Brain microvascular endothelial cell (primary cell): Measurements from ENCODE around the gene LRRC56.

ENCODE experiments used
- DNase-seq: peaks from one replicate; pipeline ENCODE4 v3.0.0-alpha.2; 2020
- H3K27ac ChIP-seq: fragments of 250-450 bp; sonication (Bioruptor Pico); 2 replicates; pipeline ENCODE4 v1.5.1; 2020; ENCODE audit warnings: mild to moderate bottlenecking, moderate library complexity
- H3K27me3 ChIP-seq: fragments of 250-450 bp; sonication (Bioruptor Pico); replicated peaks from 2 replicates; pipeline ENCODE4 v1.5.1; 2020; ENCODE audit warnings: mild to moderate bottlenecking
- H3K36me3 ChIP-seq: fragments of 250-450 bp; sonication (Bioruptor Pico); replicated peaks from 2 replicates; pipeline ENCODE4 v1.5.1; 2020; ENCODE audit warnings: mild to moderate bottlenecking
- H3K4me3 ChIP-seq: 2 replicates; pipeline ENCODE4 v1.5.1; 2011; ENCODE audit warnings: low read depth, mild to moderate bottlenecking, control low read depth, low read length, moderate library complexity
- in situ Hi-C: cut with HindIII; loops from 2 replicates; pipeline ENCODE4 v1.10.0; 2017; ENCODE audit warnings: low sequenced_read_pairs, low pct_ligation_motif_present
- TF ChIP-seq, protein P1 (sequence below): IDR thresholded peaks from 2 replicates; pipeline ENCODE4 v1.5.1; 2011; ENCODE audit warnings: low read depth, mild to moderate bottlenecking, moderate library complexity, low read length, control low read depth, inconsistent platforms; ENCODE audit errors: missing control alignments

Gene LRRC56

DNA sequence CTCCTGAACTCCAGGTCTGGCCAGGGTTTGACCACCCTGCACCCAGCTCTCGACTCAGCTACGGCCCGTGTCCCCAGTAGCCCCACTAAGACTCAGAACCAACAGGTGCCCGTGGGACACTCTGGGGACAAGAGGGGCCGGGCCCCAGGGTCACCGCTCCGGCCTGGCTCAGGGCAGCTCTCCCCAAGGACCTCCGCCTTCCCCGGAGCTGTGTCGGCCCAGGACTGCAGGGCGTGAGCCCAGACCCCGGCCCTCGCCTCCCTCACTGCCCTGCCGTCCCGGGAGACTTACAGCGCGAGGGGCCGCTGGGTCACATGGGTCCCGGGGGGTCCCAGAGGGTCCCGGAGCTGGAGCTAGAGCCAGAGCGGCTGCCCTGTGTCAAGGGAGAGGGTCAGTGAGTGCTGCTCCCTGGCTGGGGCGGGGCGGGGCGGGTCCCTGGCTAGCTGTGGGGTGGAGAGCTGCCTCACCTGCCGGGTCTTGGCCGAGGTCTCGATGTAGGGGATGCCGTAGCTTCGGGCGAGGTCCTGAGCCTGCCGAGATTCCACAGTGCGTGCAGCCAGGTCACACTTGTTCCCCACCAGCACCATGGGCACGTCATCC is 4.2 kb upstream of the LRRC56 start:
- H3K4me3 ChIP-seq: no peak overlapping the region
- in situ Hi-C loops: no loop called here
- no peak for DNase-seq
- no peaks in the 10 kb centered on the region for H3K27me3 ChIP-seq
- no peak overlapping the region for H3K27ac ChIP-seq
- TF ChIP-seq, protein P1, sequence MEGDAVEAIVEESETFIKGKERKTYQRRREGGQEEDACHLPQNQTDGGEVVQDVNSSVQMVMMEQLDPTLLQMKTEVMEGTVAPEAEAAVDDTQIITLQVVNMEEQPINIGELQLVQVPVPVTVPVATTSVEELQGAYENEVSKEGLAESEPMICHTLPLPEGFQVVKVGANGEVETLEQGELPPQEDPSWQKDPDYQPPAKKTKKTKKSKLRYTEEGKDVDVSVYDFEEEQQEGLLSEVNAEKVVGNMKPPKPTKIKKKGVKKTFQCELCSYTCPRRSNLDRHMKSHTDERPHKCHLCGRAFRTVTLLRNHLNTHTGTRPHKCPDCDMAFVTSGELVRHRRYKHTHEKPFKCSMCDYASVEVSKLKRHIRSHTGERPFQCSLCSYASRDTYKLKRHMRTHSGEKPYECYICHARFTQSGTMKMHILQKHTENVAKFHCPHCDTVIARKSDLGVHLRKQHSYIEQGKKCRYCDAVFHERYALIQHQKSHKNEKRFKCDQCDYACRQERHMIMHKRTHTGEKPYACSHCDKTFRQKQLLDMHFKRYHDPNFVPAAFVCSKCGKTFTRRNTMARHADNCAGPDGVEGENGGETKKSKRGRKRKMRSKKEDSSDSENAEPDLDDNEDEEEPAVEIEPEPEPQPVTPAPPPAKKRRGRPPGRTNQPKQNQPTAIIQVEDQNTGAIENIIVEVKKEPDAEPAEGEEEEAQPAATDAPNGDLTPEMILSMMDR: no peak
- H3K36me3 ChIP-seq: peaks cover 23% of the 10 kb centered on the region

DNA sequence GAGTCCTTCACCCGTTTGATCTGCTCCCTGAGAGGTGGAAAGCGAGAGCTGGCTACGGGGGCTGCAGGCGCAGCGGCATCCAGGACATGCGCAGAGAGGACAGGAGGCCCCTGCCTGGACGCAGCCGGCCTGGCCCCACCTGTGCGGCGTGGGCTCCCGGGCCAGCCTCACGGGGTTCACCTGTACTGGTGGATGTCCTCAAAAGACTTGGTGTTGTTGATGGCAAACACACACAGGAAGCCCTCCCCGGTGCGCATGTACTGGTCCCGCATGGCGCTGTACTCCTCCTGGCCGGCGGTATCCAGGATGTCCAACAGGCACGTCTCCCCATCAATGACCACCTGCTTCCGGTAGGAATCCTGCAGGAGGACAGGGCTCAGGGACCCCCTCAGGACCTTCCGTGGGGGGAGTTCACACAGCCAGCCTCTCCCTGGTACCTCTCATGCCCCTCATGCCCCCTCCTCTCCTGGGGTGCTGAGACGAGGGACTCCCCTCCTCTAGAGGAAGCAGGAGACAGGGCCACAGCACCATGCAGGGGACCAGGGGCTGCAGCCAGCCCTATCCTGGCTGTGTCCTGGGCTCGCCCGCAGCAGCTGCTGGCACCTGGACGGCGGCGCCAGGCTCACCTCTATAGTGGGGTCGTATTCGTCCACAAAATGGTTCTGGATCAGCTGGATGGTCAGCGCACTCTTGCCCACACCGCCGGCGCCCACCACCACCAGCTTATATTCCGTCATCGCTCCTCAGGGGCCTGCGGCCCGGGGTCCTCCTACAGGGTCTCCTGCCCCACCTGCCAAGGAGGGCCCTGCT is 3.5 kb upstream of the LRRC56 start:
- no peak overlapping the region for H3K27ac ChIP-seq
- in situ Hi-C loops: no loop called here
- DNase-seq: no peak
- no peaks in the 10 kb centered on the region for H3K27me3 ChIP-seq
- TF ChIP-seq, protein P1: no peak
- H3K4me3 ChIP-seq: peak overlapping the region; percentile 73
- H3K36me3 ChIP-seq: peaks cover 23% of the 10 kb centered on the region

DNA sequence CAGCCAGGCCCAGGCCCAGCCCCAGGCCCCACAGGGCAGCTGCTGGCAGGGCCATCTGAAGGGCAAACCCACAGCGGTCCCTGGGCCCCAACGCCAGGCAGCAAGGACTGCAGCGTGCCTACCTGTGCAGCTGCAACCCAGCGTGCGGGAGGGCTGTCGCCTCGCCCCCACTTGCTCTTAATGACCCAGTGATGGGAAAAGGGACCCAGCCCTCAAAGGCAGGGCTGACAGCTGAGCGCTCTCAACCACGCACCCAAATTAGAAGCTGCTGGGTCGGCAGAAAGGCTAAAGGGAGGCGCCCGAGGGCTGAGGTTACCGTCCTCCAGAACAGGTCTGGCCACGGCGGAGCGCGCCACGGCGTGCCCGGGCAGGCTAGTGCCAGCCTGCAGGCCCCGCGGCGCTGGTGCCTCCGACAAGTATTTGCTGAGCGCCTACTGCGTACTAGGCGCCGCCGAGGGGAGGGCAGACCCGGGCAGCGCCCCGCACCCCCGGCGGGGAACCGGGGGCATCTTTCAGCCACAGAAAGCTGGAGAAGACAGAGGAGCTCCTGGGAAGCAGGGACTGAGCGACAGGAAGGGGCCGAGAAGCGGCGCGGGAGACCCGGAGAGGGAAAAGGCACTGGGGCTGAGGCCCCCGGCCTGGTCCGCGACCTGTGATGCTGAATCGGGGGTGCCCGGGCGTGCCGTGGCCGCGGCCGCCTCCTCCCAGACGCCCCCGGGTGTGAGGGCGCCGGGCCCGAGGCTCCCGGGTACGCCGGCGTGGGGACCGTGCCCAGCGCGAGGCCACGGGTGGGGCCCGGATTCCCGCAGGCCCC is 2.7 kb upstream of the LRRC56 start:
- TF ChIP-seq, protein P1: no peak
- no peak for DNase-seq
- in situ Hi-C loops: no loop called here
- H3K27me3 ChIP-seq: no peaks in the 10 kb centered on the region
- H3K36me3 ChIP-seq: peaks cover 23% of the 10 kb centered on the region
- no peak overlapping the region for H3K27ac ChIP-seq
- H3K4me3 ChIP-seq: peak overlapping the region; percentile 73

DNA sequence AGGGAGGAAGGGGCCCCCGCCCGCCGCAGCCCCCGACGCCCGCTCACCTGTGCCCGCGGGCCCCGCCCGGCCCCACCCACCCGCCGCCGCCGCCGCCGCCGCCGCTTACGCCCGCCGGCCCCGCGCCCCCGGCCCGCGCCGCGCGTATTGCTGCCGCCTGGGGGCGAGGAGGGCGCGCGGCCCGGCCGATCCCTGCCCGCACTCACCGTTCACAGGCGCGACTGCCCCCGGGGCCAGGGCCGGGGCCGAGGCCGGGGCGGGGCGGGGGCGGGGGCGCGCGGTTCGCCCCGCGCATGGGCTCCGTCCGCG is 2.2 kb upstream of the LRRC56 start:
- in situ Hi-C loops: no loop called here
- no peak overlapping the region for H3K27ac ChIP-seq

DNA sequence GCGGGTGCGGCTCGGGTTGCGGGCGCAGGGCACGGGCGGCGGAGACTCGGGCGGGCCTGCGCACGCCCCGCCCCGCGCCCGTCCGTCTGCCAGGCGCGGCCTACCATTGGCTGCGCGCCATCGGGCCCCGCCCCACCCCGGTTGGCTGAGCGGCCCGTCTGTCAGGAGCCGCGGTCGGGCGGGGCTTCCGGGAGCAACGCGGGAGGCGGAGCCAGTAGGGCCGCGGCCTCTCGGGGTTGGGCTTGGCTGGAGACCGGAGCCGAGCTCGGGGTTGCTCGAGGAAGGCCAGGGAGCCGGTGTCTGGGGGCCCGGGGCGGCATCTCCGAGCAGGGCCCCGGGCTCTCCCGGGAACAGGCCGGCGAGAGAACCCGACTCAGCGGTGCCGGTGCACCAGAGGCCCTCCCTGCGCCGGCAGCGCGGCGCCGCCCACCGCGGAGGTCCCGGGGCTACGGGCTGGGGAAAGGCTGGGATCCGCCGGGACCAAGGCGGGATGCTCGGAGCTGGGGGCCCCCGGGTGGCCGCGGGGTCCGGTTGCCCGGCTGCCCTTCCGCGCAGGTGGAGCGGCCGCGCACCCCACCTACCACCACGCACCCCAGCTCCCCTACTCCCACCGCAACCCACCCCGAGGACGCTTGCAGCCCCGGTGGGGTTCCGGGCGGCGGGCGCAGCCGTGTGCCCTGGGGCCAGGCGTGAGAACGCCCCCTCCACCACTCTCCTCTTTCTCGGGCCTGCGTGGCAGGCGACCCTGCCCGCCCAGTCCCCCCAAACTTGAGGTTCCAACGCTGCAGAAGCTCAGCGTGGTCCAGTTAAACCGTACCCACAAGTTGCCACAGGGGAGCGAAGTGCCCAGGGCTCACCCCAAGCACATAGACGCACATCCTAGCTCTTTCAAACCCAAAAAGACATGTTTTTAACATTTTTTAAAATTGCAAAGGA is 1.5 kb upstream of the LRRC56 start, which contains the start of gene HRAS:
Gene HRAS (minus strand): TSS at position 58 of the 936 bp plus-strand sequence.
- in situ Hi-C loops: no loop called here
- TF ChIP-seq, protein P1: no peak
- Histone ChIP-seq H3K36me3 (peaks cover 23% of the 10 kb centered on the region), H3K27me3 (no peaks in the 10 kb centered on the region), H3K27ac (peak within 1 kb of the TSS; percentile 48), H3K4me3 (peak within 1 kb of the TSS; percentile 73)
- peak; percentile 78 for DNase-seq

More for the DNA sequence above, 2.2 kb upstream of the LRRC56 start:
- Histone ChIP-seq H3K4me3 (peak overlapping the region; percentile 73), H3K27me3 (no peaks in the 10 kb centered on the region), H3K36me3 (peaks cover 23% of the 10 kb centered on the region)
- TF ChIP-seq, protein P1: no peak
- DNase-seq: no peak
